Smooth muscle cell (in vitro differentiated cells): Measurements from ENCODE around the gene IL31RA. TPM values are rescaled to one million over a fixed set of nuclear protein-coding genes. Genes with fewer than 3 reads are reported as not detected.

Experiments
- DNase-seq: peaks from one replicate; lab custom pipeline; 2025; ENCODE audit not compliant: unreplicated experiment; lab: John Stamatoyannopoulos, UW
- H2AFZ ChIP-seq: fragments of 200-600 bp; sonication (generic); 2 replicates; pipeline ENCODE4 v1.6.0; 2016; ENCODE audit warnings: antibody characterized with exemption, low read depth, mild to moderate bottlenecking
- H3F3A ChIP-seq: fragments of 200-600 bp; sonication (generic); 2 replicates; pipeline ENCODE4 v1.6.0; 2017; ENCODE audit warnings: antibody characterized with exemption, low read depth
- H3K27ac ChIP-seq: fragments of 200-600 bp; sonication (generic); 2 replicates; pipeline ENCODE4 v1.5.1; 2016; ENCODE audit warnings: low read depth, mild to moderate bottlenecking
- H3K27me3 ChIP-seq: fragments of 200-600 bp; sonication (generic); 2 replicates; pipeline ENCODE4 v1.6.1; 2016; ENCODE audit warnings: low read depth, mild to moderate bottlenecking
- H3K36me3 ChIP-seq: fragments of 200-600 bp; sonication (generic); 2 replicates; pipeline ENCODE4 v1.5.1; 2016; ENCODE audit warnings: low read depth
- H3K4me1 ChIP-seq: fragments of 200-600 bp; sonication (generic); 2 replicates; pipeline ENCODE4 v1.5.1; 2016; ENCODE audit warnings: low read depth
- H3K4me2 ChIP-seq: fragments of 200-600 bp; sonication (generic); 2 replicates; pipeline ENCODE4 v1.6.0; 2016; ENCODE audit warnings: mild to moderate bottlenecking
- H3K4me3 ChIP-seq: fragments of 200-600 bp; sonication (generic); 2 replicates; pipeline ENCODE4 v1.5.1; 2016; ENCODE audit warnings: mild to moderate bottlenecking
- H3K79me2 ChIP-seq: fragments of 200-600 bp; sonication (generic); 2 replicates; pipeline ENCODE4 v1.6.0; 2016; ENCODE audit warnings: low read depth, mild to moderate bottlenecking
- H3K9ac ChIP-seq: fragments of 200-600 bp; sonication (generic); 2 replicates; pipeline ENCODE4 v1.6.0; 2016; ENCODE audit warnings: low read depth
- H3K9me3 ChIP-seq: fragments of 200-600 bp; sonication (generic); replicated peaks from 2 replicates; pipeline ENCODE4 v1.5.1; 2016; ENCODE audit warnings: low read depth
- H4K20me1 ChIP-seq: fragments of 200-600 bp; sonication (generic); 2 replicates; pipeline ENCODE4 v1.6.0; 2016; ENCODE audit warnings: low read depth
- CTCF ChIP-seq: fragments of 200-600 bp; sonication (generic); IDR thresholded peaks from 2 replicates; pipeline ENCODE4 v1.5.1; 2017; ENCODE audit warnings: borderline replicate concordance, mild to moderate bottlenecking, antibody characterized with exemption; ENCODE audit not compliant: insufficient read depth, poor library complexity, severe bottlenecking
- WGBS: methylation state at CpG from one replicate; pipeline ENCODE4 v1.1.7; 2016; ENCODE audit warnings: low lambda C conversion rate; 5-methylcytosine and 5-hydroxymethylcytosine counted together
- polyA plus RNA-seq: library from polyadenylated mRNA; unstranded; fragments of >200 nt; fragmentation: Nextera tagmentation; extraction: Ambion mirVana; gene quantifications from 2 replicates; pipeline ENCODE4 v1.2.1, GENCODE V29; 2016
- total RNA-seq: library from RNA; depleted of rRNA; stranded (reverse); fragments of >200 nt; gene quantifications from 2 replicates; pipeline ENCODE4 v1.2.3, GENCODE V29; 2014

Gene IL31RA
- total and polyA plus RNA-seq, 2 experiments from 2014 or later = 0.67 to 2.2 TPM

- Histone ChIP-seq H2AFZ (no peak overlapping the region), H3F3A (peaks cover 4% of the 10 kb centered on the region), H3K79me2 (no peaks in the 10 kb centered on the region), H3K4me2 (no peak overlapping the region), H3K36me3 (no peaks in the 10 kb centered on the region), H3K9me3 (no peaks in the 10 kb centered on the region), H3K4me1 (peaks cover 12% of the 10 kb centered on the region), H3K27me3 (no peaks in the 10 kb centered on the region), H3K9ac (no peak overlapping the region), H4K20me1 (no peaks in the 10 kb centered on the region), H3K4me3 (no peak overlapping the region), H3K27ac (no peak overlapping the region)
- TF ChIP-seq CTCF = no peak
- no peak for DNase-seq
- WGBS = 96% methylated on average over 8 of the region's 8 CpGs
Observed at GRCh38 chr5:55866485-55866884, 15.3 kb downstream of the IL31RA start.

GRCh38 chr5:55866934-55867333 is 15.8 kb downstream of the IL31RA start:
- DNase-seq = no peak
- Histone ChIP-seq H3K27ac (no peak overlapping the region), H3K9me3 (no peaks in the 10 kb centered on the region), H3K27me3 (no peaks in the 10 kb centered on the region), H3K79me2 (no peaks in the 10 kb centered on the region), H3F3A (peaks cover 4% of the 10 kb centered on the region), H3K9ac (no peak overlapping the region), H3K4me1 (peaks cover 12% of the 10 kb centered on the region), H2AFZ (no peak overlapping the region), H4K20me1 (no peaks in the 10 kb centered on the region), H3K4me2 (no peak overlapping the region), H3K4me3 (no peak overlapping the region), H3K36me3 (no peaks in the 10 kb centered on the region)
- 31% methylated on average over 3 of the region's 5 CpGs for WGBS
- TF ChIP-seq CTCF = no peak

- H2AFZ ChIP-seq = no peak overlapping the region
- peak overlapping the region; percentile 86 for H3K27ac ChIP-seq
- H3K4me3 ChIP-seq = no peak overlapping the region
- H3K9me3 ChIP-seq = no peaks in the 10 kb centered on the region
- H3K36me3 ChIP-seq = no peaks in the 10 kb centered on the region
- no peaks in the 10 kb centered on the region for H3K27me3 ChIP-seq
- no peaks in the 10 kb centered on the region for H3K79me2 ChIP-seq
- peaks cover 12% of the 10 kb centered on the region for H3K4me1 ChIP-seq
- peak overlapping the region; percentile 59 for H3K4me2 ChIP-seq
- no peak for TF ChIP-seq CTCF
- peak; percentile 26 for DNase-seq
- H4K20me1 ChIP-seq = no peaks in the 10 kb centered on the region
- no peak overlapping the region for H3K9ac ChIP-seq
- 0% methylated on average over 1 of the region's 1 CpG for WGBS
- H3F3A ChIP-seq = peaks cover 4% of the 10 kb centered on the region
Observed at GRCh38 chr5:55868846-55869245, 17.7 kb downstream of the IL31RA start.

- H3F3A ChIP-seq = peaks cover 4% of the 10 kb centered on the region
- H3K9me3 ChIP-seq = no peaks in the 10 kb centered on the region
- no peaks in the 10 kb centered on the region for H3K27me3 ChIP-seq
- H3K4me3 ChIP-seq = no peak overlapping the region
- 85% methylated on average over 4 of the region's 4 CpGs for WGBS
- peaks cover 12% of the 10 kb centered on the region for H3K4me1 ChIP-seq
- peak overlapping the region; percentile 82 for H3K27ac ChIP-seq
- peak overlapping the region; percentile 59 for H3K4me2 ChIP-seq
- no peak overlapping the region for H2AFZ ChIP-seq
- H3K79me2 ChIP-seq = no peaks in the 10 kb centered on the region
- H3K36me3 ChIP-seq = no peaks in the 10 kb centered on the region
- no peak for TF ChIP-seq CTCF
- no peaks in the 10 kb centered on the region for H4K20me1 ChIP-seq
- H3K9ac ChIP-seq = no peak overlapping the region
- no peak for DNase-seq
Observed at GRCh38 chr5:55869847-55870246, 18.7 kb downstream of the IL31RA start.
